Loucy (cell line): ENCODE data around the gene CERS6.

Source experiments
- CTCF ChIP-seq: fragments of 200-600 bp; sonication (generic); conservative IDR thresholded peaks from 2 replicates; pipeline ENCODE4 v1.5.1; 2014; ENCODE audit warnings: mild to moderate bottlenecking, antibody characterized with exemption, low read length
- EZH2phosphoT487 ChIP-seq: fragments of 200-600 bp; IDR thresholded peaks from 2 replicates; pipeline ENCODE4 v1.6.1; 2018; ENCODE audit warnings: antibody characterized with exemption, mild to moderate bottlenecking, moderate library complexity, borderline replicate concordance

- TF ChIP-seq CTCF (no peak), EZH2phosphoT487 (no peak)
Measured at GRCh38 chr2:168798888-168799410, 342.9 kb downstream of the CERS6 start.
